ENCODE data around the gene PRRC2C.

Gene PRRC2C

DNA sequence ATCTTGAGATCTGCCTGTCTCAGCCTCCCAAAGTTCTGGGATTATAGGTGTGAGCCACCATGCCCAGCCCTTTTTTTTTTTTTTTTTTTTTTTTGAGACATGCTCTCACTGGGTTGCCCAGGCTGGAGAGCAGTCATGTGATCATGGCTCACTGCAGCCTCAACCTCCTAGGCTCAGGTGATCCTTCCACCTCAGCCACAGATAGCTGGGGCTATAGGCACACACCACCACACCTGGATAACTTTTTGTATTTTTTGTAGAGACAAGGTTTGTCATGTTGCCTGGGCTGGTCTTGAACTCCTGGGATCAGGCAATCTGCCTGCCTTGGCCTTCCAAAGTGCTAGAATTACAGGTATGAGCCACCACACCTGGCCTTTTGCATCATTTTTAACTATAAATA lies 17.7 kb upstream of the PRRC2C start:
- TF ChIP-seq, protein P1, sequence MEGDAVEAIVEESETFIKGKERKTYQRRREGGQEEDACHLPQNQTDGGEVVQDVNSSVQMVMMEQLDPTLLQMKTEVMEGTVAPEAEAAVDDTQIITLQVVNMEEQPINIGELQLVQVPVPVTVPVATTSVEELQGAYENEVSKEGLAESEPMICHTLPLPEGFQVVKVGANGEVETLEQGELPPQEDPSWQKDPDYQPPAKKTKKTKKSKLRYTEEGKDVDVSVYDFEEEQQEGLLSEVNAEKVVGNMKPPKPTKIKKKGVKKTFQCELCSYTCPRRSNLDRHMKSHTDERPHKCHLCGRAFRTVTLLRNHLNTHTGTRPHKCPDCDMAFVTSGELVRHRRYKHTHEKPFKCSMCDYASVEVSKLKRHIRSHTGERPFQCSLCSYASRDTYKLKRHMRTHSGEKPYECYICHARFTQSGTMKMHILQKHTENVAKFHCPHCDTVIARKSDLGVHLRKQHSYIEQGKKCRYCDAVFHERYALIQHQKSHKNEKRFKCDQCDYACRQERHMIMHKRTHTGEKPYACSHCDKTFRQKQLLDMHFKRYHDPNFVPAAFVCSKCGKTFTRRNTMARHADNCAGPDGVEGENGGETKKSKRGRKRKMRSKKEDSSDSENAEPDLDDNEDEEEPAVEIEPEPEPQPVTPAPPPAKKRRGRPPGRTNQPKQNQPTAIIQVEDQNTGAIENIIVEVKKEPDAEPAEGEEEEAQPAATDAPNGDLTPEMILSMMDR (conservative IDR thresholded peaks at IDR 0.05; ENCODE audit: low read length), result no peak
- no peak overlapping the region for H3K4me3 ChIP-seq (ENCODE audit: low read length)
- DNase-seq (ENCODE audit: low read depth), result no peak

DNA sequence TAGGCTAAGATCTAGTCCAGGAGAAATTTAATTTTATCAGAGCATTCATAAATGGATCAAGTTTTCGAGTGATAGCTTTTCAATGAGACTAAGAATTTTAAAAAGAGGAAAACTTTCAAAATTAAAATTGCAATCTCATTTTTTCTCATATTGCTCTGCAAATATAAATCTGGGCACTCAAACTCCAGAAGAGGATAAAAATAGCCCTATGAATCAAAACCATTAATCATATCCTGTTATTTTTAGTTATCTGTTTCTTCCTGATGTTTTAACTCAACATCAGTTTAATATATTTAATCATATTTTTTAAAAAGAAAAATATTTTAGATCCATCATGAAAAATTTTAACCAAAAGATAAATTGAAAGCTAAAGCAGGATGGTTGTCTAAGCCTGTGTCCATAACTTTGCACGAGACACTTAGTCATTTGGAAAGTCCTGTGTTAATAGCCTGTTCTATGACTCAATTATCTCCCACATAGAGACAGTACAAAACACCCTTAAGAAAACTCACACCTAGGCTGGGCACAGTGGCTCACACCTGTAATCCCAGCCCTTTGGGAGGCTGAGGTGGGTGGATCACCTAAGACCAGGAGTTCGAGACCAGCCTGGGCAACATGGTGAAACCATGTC lies 17.1 kb upstream of the PRRC2C start:
- DNase-seq (ENCODE audit: low read depth), result peak; percentile 34
- H3K4me3 ChIP-seq (ENCODE audit: low read length), result no peak overlapping the region
- TF ChIP-seq, protein P1 (conservative IDR thresholded peaks at IDR 0.05; ENCODE audit: low read length), result no peak

DNA sequence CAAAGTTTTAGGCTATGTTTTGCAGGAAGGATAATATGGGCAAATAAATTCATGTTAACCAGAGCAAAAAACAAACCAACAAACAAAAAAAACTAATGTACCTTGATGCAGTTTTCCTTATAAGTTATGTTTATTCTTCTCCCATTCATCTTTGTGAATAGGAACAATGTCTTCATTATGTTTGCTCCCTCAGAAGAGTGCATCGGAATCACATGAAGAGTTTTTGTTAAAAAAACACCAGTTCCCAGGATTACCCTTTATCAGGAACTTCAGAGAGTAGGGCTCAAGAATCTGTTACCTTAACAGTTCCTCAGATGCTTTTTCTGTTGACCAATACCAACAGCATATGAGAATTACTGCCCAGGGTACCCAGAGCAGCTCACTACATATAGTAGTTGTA lies 14.6 kb upstream of the PRRC2C start:
- no peak overlapping the region for H3K4me3 ChIP-seq (ENCODE audit: low read length)
- TF ChIP-seq, protein P1 (conservative IDR thresholded peaks at IDR 0.05; ENCODE audit: low read length), result no peak
- DNase-seq (ENCODE audit: low read depth), result no peak

DNA sequence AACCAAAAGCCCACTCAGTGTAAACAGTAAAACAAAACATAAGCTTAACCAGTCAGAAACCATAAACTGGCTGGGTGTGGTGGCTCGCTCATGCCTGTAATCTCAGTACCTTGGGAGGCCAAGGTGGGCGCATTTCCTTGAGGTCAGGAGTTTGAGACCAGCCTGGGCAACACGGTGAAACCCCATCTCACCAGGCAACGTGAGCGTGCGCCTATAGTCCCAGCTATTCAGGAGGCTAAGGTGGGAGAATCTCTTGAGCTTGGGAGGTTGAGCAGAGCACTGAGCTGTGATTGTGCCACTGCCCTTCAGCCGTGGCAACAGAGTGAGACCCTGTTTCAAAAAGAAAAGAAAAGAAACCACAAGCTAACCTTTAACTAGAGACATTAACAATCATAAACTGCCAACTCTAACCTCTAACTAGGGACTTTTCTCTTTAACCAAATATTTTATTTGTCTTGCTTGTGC lies 13.1 kb upstream of the PRRC2C start:
- no peak for DNase-seq (ENCODE audit: low read depth)
- TF ChIP-seq, protein P1 (conservative IDR thresholded peaks at IDR 0.05; ENCODE audit: low read length), result no peak
- no peak overlapping the region for H3K4me3 ChIP-seq (ENCODE audit: low read length)

DNA sequence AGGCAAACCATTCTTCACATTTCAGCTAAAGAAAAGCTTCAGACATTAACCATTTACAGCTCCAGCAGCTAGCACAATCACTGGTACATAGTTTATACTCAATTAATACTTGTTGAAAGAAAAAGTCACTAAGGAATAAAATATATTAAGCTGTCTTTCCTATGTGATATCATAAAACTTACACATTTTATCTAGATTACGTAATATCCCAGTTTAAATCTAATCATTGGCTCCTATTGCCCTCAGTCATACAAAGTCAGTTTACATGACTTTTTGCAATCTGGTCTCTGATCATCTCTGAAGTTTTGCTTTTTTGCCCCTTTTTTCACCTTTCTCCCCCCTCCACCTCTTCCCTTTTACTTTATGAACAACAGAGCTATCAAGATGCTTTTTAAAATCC lies 8.5 kb upstream of the PRRC2C start:
- DNase-seq (ENCODE audit: low read depth), result no peak
- H3K4me3 ChIP-seq (ENCODE audit: low read length), result no peak overlapping the region
- TF ChIP-seq, protein P1 (conservative IDR thresholded peaks at IDR 0.05; ENCODE audit: low read length), result no peak

DNA sequence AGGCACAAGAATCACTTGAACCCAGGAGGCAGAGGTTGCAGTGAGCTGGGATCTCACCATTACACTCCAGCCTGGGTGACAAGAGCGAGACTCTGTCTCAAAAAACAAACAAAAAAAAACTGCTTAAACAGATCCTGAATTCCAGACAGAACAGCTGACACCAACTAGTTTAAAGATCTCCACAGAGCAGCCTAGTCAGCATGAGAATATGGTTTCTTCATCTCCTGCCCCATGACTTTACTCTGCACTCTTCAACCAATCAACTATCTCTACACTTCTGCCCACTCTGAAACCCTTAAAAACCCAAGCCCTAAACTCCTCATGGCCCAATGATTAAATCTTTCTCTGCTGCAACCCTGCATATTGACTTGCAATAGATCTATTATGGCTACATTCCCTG lies 7.5 kb upstream of the PRRC2C start:
- no peak overlapping the region for H3K4me3 ChIP-seq (ENCODE audit: low read length)
- TF ChIP-seq, protein P1 (conservative IDR thresholded peaks at IDR 0.05; ENCODE audit: low read length), result no peak
- no peak for DNase-seq (ENCODE audit: low read depth)

DNA sequence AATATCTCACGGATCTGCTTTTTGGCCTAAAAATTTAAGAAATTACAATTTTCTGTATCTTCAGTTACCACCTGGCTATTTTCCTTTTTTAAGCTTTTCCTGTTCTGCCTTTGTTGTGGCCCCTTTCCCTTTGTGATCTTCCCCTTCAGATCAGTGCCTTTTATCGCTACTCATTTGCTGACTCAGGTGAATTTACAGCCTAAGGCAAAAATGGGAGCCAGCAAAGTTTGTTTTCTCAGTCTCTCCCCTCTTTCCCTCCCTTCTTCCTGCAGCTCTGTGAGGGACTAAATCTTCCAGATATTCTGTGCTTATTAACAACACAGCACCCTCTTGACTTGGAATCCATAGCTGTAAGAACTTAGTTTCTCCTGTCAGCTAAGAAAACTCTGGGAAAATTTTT lies 5.3 kb upstream of the PRRC2C start:
- H3K4me3 ChIP-seq (ENCODE audit: low read length), result no peak overlapping the region
- no peak for DNase-seq (ENCODE audit: low read depth)
- TF ChIP-seq, protein P1 (conservative IDR thresholded peaks at IDR 0.05; ENCODE audit: low read length), result no peak
